ENCODE results near the gene DPPA5.
A peak's percentile ranks its signal among the peaks of the same experiment; 100 is the strongest.
"Not testable (repeated sequence)": the region's sequence is repeated elsewhere in the genome, so short reads cannot be mapped to it uniquely, and the experiment has no call there.

DPPA5 gene, protein sequence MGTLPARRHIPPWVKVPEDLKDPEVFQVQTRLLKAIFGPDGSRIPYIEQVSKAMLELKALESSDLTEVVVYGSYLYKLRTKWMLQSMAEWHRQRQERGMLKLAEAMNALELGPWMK

DNA sequence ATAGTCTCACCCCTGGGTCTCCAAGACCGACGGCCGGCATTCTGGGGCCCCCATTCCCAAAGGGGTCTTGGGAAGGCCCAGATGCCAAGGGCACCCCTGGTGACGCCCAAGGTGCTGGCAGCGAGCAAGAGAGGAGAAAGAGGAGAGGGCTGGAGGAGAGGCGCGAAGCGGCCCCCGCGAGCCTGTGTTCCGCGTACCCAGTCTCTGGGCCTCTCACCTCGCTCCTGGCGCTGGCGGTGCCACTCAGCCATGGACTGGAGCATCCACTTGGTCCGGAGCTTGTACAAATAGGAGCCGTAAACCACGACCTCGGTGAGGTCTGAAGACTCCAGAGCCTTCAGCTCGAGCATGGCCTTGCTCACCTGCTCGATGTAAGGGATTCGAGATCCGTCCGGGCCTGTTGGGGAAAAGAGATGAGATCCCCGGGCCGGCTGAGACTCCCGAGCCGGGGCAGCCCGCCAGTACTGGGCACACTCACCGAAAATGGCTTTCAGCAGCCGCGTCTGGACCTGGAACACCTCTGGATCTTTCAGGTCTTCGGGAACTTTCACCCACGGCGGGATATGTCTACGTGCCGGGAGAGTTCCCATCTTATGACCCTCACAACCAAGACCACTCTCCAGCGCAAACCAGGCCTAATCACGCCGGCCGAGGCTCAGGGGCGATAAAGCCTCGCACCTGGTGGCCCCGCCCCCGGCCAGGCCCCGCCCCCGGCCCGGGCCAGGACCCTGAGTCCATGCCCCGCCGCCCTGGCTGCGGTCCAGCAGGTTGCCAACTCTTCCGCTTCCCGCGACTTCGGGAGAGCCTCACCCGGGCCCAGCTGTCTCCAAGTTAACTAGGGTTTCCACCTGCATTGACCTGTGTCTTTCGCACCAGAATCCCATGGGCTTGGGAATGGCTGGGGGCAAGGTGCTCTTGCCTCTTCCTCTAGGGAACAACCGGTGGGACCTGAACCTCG lies at the start of gene DPPA5:
Gene DPPA5, minus strand, starts transcription at position 641 of the 958 bp plus-strand sequence. Its CDS starts 51 bp downstream, at position 590.
- no peak for DNase-seq

DNA sequence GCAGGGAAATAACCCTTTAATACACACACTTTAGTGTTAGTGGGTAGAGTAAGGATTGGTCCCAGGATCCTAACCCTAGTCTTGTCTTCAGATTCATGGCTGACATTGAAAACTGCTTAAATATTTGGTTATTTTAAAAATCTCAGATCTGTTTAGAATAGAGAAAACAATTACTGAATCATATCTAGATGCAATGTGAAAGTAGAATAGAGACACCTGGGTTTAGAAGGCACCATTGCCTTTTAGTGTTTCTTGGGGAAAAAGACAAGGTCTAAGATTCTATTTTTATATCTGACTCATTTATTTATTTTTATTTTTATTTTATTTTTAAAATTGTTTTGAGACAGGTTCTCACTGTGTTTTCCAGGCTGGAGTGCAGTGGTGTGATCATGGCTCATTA lies 46.6 kb upstream of the DPPA5 start:
- DNase-seq, result no peak

DNA sequence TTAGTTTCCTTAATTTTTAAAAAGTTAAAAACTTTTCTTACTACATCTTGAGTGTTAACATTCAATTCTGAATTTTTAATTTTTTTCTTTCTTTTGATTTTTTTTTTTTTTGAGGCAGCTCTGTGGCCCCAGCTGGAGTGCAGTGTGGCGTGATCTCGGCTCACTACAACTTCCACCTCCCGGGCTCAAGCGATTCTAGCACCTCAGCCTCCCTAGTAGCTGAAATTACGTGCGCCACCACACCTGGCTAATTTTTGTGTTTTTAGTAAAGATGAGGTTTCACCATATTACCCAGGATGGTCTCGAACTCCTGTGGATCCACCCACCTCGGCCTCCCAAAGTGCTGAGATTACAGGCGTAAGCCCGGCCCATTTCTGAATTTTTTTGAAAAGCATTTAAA lies 41.8 kb upstream of the DPPA5 start:
- DNase-seq, result no peak

DNA sequence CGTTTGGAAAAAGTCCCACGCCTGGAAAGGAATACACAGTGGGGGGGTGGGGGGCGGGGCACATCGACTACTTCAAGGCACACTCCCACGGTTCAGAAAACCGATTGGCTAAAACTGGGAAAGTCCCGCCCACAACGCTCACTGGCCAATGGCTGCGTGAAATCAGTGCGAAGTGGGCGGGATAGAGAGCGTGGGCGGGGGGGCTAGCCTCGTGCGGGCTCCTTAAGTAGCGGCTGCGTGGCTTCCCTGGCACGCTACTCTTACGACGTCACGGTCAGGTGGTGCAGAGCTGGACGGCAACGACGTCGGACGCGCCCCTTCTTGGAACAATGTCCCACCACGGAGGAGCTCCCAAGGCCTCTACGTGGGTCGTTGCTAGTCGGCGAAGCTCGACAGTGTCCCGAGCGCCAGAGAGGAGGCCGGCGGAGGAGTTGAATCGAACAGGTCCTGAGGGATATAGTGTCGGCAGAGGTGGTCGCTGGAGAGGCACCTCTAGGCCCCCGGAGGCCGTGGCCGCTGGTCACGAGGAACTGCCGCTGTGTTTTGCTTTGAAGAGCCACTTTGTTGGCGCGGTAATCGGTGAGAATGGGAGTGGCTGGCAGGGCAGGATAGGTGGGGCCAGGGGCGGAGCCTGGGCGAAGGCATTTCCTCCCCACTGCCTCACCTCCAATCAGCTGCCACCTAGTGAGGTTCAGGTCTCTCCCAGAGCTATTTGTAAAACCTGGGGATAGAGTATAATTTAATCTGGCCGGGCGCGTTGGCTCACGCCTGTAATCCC lies 40.7 kb upstream of the DPPA5 start, which contains the start of gene DDX43:
Gene DDX43, plus strand, starts transcription at position 252 of the 778 bp plus-strand sequence. Its CDS starts 78 bp downstream, at position 330.
- peak; percentile 48 for DNase-seq

DNA sequence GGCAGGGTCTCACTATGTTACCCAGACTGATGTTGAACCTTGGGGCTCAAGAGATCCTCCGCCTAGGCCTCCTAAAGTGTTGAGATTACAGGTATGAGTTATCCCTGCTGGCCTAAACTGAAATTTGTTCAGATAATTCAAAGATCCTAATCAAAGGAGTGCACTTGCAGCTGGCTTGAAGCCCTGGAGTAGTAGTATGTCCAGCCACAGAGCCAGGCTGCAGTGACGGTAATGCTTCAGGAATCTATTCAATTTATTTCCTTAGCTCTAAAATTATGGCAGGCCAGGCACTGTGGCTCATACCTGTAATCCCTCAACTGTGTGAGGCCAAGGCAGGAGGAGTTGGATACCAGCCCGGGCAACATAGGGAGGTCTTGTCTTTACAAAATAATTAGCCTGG lies 39.2 kb upstream of the DPPA5 start:
- DNase-seq, result no peak

DNA sequence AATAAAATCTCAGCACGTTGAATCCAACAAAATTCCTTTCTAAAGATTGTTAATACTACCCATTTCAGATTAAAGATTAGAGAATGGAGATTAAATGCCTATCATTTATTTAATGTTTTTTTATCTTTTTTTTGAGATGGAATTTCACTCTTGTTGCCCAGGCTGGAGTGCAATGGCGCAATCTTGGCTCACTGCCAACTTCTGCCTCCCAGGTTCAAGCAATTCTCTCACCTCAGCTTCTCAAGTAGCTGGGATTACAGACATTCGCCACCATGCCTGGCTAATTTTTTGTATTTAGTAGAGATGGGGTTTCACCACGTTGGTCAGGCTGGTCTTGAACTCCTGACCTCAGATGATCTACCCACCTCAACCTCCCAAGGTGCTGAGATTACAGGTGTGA lies 38.1 kb upstream of the DPPA5 start:
- DNase-seq, result not testable (repeated sequence)

DNA sequence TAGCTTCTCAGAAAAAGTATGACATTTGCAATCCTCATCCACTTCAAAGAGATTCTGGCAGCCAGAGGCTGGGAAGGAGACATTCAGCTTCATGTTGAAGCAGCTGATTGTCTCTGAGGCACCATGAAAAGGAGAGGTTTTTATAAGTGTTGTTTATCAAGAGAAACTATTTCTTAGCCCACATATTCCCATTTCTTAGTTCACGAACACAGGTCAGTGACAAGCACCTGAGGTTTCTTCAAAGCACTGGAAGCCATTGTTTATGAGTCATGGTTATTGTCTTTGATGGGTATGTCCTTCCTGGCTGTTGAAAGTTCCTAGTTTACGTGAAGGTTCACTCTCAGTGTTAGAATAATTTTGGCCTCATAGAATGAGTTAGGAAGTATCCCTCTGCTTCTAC lies 37.6 kb upstream of the DPPA5 start:
- DNase-seq, result no peak

DNA sequence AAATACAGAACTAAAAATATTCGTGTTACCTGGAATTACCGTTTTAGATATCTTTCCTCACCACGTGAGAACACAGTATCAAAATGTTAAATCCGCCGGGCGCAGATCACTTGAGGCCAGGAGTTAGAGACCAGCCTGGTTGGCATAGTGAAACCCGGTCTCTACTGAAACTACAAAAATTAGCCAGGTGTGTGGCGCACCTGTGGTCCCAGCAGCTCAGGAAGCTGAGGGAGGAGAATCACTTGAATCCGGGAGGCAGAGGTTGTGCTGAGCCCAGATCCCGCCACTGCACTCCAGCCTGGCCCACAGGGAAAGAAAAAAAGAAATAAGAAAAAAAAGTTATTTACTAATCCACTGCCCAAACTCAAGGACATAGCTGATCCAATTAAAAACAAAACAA lies 35.8 kb upstream of the DPPA5 start:
- no peak for DNase-seq

DNA sequence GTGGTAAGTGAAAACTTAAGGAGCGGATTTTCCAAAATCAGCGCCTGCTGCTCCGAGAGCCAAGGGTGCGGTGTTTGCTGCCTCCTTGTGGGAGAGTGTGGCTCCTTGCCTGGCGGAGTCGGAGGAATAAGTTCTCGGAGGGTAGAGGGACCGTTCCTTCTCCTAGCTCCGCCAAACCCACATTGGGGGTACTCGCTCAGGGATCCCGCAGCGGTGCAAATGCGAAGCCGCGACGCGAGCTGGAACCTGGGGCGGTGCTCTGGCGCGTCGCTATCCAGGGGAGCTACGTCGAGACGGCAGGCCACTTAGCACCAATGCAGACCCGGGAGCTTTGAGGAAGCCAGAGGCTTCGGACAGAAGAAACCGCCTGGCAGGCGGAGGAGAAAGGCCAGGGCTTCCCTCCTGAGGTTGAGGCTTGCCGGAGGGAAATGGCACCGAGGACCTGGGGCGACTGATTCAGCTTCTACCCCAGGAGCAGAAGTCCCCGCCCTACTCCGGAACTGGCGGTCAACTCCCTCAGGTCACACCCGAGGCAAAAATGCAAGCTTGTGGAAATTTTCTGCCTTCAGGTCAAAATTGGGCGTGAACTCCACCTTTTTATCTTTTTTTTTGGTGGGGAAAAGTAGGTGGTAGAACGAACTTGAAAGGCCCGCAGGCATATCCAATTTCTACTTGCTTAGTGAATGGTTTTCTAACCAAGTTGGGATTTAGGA lies 34.9 kb upstream of the DPPA5 start:
- DNase-seq, result peak; percentile 61

DNA sequence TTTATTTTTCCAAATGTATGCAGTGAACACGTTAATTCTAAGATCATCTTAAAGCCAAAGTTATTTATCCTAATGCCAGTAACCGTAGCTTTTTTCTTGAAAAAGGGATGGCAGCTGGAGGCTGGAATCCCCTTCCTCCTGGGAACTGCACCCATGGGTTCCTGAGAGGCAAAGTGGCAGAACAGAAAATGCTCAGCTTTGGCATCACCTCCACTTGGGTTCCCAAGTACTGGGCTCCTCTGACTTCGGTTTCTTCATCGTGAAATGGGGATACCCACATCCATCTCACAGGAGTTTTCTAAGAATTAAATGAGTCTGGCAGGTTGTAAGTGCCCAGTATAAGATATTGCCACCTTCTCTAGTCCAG lies 34.3 kb upstream of the DPPA5 start:
- no peak for DNase-seq

DNA sequence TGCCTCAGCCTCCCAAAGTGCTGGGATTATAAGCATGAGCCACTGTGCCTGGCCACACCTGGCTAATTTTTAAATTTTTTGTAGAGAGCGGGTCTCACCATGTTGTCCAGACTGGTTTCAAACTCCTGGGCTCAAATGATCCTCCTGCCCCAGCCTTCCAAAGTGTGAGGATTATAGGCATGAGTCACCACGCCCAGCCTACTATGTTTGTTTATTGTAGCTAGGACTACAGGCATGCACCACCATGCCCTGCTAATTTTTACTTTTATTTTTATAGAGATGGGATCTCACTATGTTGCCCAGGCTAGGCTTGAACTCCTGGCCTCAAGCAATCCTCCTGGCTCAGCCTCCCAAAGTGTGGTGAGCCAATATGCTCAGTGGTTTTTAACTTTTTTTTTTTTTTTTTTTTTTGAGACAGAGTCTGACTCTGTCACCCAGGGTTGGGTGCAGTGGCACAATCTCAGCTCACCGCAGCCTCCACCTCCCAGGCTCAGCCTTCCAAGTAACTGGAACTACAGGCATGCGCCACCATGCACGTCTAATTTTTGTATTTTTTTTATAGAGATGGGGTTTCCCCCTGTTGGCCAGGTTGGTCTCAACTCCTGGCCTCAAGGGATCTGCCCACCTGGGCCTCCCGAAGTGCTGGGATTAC lies 28.5 kb upstream of the DPPA5 start:
- no peak for DNase-seq

DNA sequence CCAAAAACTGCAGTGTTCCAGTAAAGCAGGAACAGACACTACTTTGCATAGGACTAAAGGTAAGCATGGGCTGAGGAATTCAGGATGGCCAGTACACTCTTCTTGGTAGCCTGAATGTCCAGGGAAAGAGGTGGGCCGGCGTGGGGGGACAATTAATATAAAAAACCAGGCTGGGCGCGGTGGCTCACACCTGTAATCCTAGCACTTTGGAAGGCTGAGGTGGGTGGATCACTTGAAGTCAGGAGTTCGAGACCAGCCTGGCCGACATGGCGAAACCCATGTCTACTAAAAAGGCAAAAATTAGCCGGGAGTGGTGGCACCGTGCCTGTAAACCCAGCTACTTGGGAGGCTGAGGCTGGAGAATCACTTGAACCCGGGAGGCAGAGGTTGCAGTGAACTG lies 27.5 kb upstream of the DPPA5 start:
- not testable (repeated sequence) for DNase-seq

DNA sequence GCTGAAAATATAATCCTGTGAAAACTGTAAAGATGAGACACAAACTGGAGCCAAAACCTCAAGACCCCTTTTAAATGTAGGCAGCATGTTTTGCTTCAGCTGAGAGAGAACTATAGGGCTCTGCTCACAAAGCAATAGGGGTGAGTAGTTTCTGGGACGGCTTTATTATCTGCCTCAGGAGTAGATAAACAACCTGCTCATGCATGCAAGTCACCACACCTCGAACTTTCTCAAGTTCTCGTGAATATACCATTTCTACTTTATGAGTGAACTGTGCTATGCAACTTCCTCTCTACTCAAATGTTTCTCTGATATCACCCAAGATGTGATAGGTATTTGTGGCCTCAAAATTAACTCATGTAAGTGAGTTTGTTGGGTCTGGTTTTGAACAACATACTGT lies 23.1 kb upstream of the DPPA5 start:
- no peak for DNase-seq

DNA sequence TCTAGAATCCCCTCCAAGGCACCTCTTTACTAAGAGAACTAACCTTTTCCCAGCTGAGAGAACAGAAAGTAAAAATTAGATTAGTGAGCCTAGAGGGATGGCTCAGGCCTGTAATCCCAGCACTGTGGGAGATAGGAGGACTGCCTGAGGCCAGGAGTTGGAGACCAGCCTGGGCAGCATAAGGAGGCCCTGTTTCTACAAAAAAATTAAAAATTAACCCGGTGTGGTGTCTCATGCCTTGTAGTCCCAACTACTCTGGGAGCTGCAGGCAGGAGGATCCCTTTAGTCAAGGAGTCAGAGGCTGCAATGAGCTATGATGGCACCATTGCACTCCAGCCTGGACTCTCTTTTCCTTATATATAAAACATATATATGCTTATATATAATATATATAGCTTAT lies 21.1 kb upstream of the DPPA5 start:
- DNase-seq, result no peak

DNA sequence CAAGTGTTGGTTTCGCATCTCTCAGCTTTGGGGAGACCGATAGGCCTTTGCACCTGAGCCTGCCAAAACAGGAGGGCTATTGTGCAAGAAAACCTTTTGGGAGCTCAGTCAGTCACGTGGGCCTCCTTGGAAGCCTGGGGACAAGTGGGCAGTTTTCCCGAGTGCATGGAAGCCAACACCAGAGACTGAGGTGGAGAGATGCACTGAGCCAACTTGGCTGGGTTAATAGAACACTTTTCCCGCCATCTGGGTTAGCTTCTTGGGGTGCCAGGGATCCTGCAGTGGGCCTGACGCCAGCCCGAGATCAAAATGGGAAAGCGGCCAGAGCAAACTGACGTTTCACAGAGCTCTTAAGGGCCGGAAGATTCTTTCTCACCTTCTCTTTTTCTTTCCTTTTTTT lies 18.4 kb upstream of the DPPA5 start:
- no peak for DNase-seq

DNA sequence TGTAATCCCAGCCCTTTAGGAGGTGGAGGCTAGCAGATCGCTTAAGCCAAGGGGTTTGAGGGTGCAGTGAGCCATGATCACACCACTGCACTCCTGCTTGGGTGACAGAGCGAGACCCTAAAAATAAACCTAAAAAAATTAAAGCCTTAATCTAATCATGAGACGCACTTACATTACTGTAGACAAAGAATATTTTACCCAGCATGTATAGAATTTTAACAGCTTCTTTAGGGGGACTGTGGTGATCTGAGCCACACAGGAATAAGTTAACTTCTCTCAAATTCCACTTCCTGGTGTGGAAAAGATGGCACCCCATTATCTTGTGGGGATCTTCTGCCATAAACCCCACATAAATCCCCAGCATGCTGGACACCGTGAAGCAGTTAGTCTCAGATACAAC lies 17.9 kb upstream of the DPPA5 start:
- DNase-seq, result no peak

DNA sequence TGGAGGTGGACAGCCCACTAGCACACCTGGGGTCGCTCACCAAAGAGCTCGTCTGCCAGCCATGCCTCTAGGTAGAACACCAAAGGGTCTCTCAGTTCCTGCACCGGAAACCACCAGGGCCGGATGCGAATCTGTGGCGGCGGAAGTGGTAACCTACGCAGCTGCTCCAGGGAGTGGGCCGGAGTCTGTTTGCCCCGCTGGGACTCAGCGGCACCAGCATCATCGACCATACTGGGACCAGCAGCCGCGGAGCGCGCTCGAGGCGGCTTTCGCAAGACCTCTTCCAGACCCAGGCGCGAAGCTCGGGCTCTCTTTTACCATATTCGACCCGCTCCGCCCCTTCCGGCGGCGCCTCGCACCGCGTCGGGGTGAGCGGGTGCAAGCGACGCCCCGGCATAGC lies 15.5 kb upstream of the DPPA5 start, which contains the start of gene OOEP:
Gene OOEP, minus strand, starts transcription at position 335 of the 400 bp plus-strand sequence. Its CDS starts 105 bp downstream, at position 230.
- DNase-seq, result no peak

DNA sequence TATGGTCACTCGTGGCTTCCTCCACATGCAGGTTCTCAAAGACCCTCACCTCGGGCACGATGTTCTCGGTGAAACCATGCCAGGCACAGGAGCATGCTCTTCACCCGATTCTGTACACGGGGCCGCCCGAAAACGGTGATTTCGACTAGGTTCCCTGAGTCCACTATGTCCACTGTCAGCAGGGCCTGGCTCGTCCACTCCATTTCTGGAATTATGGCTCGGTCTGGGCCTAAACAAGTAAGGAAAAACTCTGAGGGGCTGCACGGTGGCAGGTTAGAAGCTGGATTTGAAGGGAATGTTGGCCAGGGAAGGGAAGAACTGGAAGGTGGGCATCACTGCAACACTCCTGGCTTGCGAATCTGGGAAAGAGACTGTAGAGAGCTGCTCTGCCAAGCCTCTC lies 15.1 kb upstream of the DPPA5 start:
- no peak for DNase-seq

DNA sequence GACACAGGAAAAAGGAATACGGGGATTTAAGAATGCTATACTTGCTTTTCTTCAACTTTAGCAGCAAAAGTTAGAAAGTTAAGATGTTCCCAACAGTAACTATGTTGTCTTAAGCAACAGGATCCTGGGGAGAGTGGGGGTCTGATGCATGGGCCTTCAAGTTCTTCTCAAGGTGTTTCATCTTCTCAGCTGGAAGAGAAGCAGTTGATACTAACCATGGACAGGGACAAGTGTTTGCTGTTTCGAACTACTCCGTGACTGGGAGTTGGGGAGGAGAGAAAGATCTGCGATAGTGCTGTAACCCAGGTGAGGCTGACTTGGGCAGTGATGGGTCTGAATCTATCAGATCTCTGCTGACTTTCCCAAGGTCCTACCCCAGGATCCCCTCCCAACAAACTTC lies 14.6 kb upstream of the DPPA5 start:
- no peak for DNase-seq

DNA sequence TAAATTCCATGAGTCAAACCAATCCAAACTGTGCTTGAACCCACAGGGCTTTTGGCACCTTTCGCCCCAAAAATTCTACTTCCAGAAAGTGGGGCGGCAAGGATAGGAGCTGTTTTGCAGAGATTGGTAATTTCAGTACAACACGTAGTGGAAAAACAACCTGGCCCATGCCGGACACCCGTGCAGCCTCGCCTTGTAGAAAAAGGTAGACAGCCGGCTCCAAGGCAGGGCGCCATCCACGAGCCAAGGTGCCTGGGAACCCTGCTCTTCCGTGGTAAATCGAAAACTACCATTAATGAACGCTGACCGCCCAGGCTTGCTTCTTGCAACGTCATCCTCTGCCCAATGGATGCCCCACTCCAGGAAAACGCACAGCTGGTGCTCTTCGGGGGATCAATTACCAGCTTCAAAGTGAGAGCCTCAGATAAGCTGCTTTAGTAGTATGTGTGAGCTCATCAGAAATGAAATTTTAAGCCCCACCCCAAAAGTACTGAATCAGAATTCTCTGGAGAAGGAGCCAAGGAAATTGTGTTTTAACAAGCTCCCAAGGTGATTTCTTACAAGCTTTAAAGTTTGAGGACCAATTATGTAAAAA lies 13.8 kb upstream of the DPPA5 start:
- DNase-seq, result no peak

DNA sequence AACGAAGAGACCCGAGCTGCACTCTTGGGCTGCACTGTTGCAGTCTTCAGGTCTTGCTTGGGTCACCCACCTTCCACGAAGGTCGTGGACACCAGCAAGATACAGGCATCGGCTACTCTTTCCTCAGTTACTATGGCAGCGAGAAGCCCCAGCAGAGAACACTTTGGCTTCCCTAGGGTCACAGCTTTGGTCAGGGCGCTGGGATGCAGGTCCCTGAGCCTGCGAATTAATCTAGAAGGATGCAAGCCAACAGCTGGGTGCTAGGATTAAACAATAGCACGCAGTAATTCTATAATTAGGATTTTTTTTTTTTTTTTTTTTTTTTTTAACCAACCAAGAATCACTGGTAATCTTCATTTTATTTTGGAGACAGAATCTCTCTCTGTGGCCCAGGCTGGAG lies 10.5 kb upstream of the DPPA5 start:
- DNase-seq, result no peak

DNA sequence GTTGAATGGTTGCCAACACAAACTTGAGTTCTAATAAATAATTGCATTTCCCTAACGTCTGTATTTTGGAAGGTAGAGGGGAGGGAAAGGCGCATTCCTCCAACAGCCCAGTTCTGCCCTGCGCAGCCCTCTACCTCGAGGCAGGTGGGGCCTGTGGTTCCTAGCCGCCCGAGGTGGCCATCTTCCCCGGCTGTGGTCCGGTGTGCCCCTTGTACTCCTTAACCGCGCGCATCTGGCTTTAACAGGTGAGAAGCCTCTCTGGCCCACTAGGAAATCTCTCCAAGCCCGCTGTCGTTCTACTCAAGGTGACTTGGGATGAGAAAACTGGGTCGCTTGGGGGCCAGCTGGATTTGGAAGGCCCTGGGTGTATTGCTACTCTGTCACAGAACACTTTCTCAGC lies 10.0 kb upstream of the DPPA5 start:
- no peak for DNase-seq

Data from right hindlimb (tissue), 1 donor.